Activated CD4-positive, alpha-beta T cell treated with anti-CD3 and anti-CD28 coated beads, Interleukin-2, Interleukin-6, amounts not matched to agents 100 ng/mL and 50 ng/mL, durations not matched to agents 16 hours and 8 hours (primary cell): ENCODE measurements around the gene TTLL8.

Experiments
- DNase-seq: peaks from one replicate; pipeline ENCODE4 v3.0.0-alpha.2; 2020

The TTLL8 gene

GRCh38 chr22:50082961-50083461 is 24.9 kb upstream of the TTLL8 start:
- no peak for DNase-seq

GRCh38 chr22:50082197-50082715 is 24.2 kb upstream of the TTLL8 start:
- DNase-seq: no peak

GRCh38 chr22:50081426-50082196 is 23.5 kb upstream of the TTLL8 start:
- no peak for DNase-seq

- DNase-seq: no peak
These were observed 22.0 kb upstream of the TTLL8 start for GRCh38 chr22:50080077-50080465.

- DNase-seq: no peak
These were observed 20.7 kb upstream of the TTLL8 start for GRCh38 chr22:50078761-50079160.

- no peak for DNase-seq
These were observed 20.1 kb upstream of the TTLL8 start for GRCh38 chr22:50078246-50078645.

- no peak for DNase-seq
These were observed 18.8 kb upstream of the TTLL8 start for GRCh38 chr22:50076646-50077535.

- no peak for DNase-seq
These were observed 16.7 kb upstream of the TTLL8 start for GRCh38 chr22:50074551-50075530.

- no peak for DNase-seq
These were observed 16.0 kb upstream of the TTLL8 start for GRCh38 chr22:50074056-50074455.

- no peak for DNase-seq
These were observed 14.8 kb upstream of the TTLL8 start for GRCh38 chr22:50072714-50073538.

GRCh38 chr22:50072167-50072555 is 14.1 kb upstream of the TTLL8 start:
- no peak for DNase-seq

- DNase-seq: no peak
These were observed 13.5 kb upstream of the TTLL8 start for GRCh38 chr22:50071432-50072166.

- no peak for DNase-seq
These were observed 12.3 kb upstream of the TTLL8 start for GRCh38 chr22:50070366-50070765.

GRCh38 chr22:50068096-50068495 is 10.0 kb upstream of the TTLL8 start:
- no peak for DNase-seq

- no peak for DNase-seq
These were observed 9.1 kb upstream of the TTLL8 start for GRCh38 chr22:50067244-50067643.

GRCh38 chr22:50064453-50064852 is 6.4 kb upstream of the TTLL8 start:
- no peak for DNase-seq

GRCh38 chr22:50063589-50064393 is 5.7 kb upstream of the TTLL8 start:
- no peak for DNase-seq

- no peak for DNase-seq
These were observed 4.5 kb upstream of the TTLL8 start for GRCh38 chr22:50062509-50063135.

- DNase-seq: no peak
These were observed 3.8 kb upstream of the TTLL8 start for GRCh38 chr22:50061824-50062355.
